GM18498 (cell line): ENCODE data around the gene TTC27.
"Not testable (repeated sequence)": the region's sequence is repeated elsewhere in the genome, so short reads cannot be mapped to it uniquely, and the experiment has no call there.

ENCODE experiments used
- ATAC-seq: cut with Tn5 transposase; IDR thresholded peaks from one replicate; pipeline ENCODE4 v1.9.1; 2021; ENCODE audit warnings: mild to moderate bottlenecking, moderate library complexity; ENCODE audit not compliant: unreplicated experiment

The TTC27 gene

DNA sequence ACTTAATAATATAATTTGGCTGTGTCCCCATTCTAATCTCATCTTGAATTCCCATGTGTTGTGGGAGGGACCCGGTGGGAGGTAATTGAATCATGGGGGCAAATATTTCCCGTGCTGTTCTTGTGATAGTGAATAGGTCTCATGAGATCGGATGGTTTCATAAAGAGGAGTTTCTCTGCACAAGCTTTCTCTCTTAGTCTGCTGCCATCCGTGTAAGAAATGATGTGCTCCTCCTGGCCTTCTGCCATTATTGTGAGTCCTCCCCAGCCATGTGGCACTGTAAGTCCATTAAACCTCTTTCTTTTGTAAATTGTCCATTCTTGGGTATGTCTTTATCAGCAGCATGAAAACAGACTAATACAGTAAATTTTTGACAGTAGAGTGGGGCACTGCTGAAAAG is 216.4 kb downstream of the TTC27 start:
- ATAC-seq: no peak

DNA sequence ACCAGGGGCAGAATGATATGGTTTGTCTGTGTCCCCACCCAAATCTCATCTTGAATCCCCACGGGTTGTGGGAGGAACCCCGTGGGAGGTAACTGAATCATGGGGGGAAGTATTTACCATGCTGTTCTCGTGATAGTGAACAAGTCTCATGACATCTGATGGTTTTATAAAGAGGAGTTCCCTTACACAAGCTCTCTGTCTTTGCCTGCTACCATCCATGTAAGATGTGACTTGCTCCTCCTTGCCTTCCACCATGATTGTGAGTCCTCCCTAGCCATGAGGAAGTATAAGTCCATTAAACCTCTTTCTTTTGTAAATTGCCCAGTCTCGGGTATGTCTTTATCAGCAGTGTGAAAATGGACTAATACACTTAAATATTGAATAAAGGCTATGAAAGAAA is 218.4 kb downstream of the TTC27 start:
- ATAC-seq: not testable (repeated sequence)

DNA sequence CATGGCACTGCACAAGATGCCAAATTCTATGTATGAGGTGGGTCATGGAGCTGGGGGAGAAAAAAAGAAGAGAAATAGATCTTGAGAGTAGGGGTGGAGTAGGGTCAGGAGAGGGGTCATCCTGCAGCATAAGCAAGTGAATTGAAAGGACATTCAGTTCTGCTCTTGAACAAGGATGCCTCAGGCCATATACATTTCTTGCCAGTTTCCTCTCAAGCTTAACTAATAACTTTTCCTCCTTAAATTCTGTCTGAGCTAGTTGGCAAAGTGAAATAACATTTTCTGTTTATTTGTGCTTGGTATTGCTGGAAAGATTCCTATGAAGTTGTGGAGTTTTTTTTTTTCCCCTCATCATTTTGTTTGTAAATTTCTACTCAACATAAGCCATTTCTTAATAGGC is 219.9 kb downstream of the TTC27 start:
- no peak for ATAC-seq

DNA sequence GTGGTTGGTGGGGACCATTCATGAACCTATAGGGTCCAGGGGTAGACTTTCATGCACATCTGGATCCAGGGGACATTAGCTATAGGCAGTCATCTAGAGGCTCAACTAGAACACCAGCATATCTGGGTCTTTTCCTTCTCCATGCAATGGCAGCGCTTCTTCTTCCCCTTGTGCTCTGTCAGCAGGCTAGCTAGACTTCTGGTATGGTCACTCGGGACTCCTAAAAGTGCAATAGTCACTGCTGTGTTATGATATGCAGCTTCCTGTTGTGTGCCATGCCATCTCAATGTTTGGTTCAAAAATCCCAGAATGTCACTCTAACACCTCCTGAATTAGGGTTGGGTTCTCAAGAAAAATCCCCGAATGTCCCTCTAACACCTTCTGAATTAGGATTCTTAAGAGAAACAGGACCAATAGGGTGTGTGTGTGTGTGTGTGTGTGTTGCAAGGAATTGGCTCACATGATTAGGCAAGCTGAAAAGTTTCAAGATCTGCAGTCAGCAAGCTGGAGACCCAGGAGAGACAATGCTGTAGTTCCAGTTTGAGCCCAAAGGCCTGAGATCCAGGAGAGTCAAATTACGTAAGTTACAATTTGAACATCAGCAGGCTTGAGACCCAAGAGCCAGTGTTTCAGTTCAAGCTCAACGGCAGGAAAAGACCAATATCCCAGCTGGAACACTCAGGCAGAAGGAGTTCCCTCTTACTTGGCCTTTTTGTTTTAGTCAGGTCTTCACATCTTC is 221.8 kb downstream of the TTC27 start:
- no peak for ATAC-seq

DNA sequence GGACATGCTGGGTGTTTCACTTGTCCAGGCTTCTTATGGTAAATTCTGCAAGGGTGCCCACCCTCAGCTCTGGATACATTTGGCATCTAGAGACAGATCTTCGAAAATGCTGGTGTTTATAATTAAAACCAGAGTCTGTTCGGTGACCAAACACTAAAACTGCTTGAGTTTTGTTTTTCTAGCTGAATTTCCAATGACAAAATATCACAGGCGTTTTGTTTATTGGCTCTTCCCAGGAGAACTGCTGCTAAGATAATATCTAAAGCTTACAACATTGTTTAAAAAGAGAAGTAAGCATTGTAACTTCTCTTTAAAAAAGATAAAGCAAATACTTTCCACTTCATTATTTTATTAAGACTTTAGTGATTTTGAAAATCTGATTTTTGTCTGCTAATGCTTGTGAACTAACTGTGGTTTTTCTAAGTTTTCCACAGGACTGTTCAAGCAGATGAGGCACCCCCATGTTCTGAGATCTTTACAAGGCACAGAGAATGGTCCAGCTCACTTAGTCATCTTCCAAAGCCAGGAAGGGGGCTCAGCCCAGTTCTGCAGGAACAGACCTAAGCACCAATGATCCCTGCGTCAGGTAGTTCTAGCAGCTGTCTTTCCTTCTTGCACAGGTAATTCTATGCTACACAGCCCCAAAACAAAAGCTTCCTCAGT is 224.1 kb downstream of the TTC27 start:
- no peak for ATAC-seq

DNA sequence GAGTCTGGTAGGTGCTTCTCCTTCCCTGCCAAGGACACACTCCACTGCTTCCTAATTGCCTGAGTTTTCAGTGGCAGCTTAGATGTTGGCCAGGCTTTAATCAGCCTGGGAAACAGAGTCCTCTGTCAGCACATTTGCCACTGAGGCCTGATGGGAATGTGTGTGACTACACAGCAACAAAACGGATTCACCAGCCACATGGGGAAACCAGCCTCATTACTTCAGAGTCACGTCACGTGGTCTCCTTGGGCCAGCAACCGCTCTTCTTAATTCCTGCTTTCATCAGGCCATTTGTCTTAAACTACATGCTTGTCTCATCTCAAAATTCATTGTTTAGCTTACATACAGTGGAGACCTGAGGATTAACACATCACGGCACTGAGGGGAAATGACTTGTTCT is 225.0 kb downstream of the TTC27 start:
- no peak for ATAC-seq

DNA sequence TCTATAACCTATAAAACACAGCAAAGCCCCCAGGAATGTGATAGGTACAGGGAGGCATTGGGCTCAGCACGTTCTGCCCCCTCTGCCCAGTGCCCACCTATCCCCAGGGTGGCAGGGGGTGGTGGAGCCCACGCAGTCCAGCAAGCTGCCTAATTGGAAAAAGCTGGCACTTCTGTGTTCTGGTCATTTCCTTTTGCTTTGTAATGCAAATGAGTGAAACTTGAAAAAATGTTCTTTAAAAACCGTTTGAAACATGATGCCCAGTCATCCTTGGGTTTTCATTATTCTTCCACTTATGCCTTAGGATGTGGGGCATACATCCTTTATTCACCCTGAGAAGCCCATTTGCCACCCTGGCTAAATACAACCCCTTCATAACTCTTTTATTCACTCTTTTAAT is 229.0 kb downstream of the TTC27 start:
- ATAC-seq: no peak

DNA sequence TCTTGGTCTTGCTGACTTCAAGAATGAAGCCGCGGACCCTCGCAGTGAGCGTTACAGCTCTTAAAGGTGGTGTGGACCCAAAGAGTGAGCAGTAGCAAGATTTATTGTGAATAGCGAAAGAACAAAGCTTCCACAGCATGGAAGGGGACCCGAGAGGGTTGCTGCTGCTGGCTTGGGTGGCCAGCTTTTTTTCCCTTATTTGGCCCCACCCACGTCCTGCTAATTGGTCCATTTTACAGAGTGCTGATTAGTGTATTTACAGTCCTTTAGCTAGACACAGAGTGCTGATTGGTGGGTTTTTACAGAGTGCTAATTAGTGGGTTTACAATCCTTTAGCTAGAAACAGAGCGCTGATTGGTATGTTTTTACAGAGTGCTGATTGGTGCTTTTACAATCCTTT is 230.9 kb downstream of the TTC27 start:
- no peak for ATAC-seq

DNA sequence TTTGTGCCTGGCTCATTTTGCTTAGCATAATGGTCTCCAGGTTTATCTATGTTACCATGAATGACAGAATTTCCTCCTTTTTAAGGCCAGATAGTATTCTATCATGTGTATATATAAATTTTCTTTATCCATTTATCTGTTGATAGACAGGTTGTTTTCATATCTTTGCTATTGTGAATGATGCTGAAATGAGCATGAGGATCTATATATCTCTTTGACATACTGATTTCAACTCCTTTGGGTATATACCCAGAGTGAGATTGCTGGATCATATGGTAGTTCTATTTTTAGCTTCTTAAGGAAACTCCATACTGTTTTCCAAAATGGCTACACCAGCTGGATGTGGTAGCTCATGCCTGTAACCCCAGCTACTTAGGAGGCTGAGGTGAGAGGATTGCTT is 232.5 kb downstream of the TTC27 start:
- ATAC-seq: no peak

DNA sequence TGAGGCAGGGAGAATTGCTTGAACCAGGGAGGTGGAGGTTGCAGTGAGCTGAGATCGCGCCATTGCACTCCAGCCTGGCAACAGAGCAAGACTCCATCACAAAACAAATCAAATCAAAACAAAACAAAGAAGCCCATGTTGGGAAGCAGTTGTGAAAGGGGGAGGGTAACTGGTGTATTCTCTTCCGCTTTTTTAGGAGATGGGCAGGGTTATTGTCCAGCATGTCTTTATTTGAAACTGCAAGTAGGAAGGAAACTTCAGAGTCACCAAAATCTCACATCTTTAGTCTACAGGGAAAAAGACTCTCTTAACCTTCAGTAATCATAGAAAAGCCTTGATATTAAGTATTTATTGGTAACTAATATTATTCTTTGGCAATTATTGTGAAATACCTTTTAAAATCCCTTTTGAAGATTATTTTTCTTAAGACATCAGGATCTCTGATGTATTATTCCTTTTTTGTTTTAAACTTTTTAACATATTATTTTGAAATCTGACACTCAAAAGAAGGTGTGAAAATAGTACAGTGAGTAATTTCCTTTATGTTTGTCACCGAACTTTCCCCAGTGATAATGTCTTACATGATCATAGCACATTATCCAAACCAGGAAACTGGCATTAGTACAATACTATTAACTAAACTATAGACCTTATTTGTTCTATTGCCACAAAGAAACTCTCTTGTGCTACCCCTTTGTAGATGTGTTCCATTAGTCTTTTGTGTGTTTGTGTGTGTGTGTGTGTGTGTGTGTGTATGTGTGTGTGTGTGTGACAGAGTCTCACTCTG is 234.6 kb downstream of the TTC27 start:
- ATAC-seq: no peak

DNA sequence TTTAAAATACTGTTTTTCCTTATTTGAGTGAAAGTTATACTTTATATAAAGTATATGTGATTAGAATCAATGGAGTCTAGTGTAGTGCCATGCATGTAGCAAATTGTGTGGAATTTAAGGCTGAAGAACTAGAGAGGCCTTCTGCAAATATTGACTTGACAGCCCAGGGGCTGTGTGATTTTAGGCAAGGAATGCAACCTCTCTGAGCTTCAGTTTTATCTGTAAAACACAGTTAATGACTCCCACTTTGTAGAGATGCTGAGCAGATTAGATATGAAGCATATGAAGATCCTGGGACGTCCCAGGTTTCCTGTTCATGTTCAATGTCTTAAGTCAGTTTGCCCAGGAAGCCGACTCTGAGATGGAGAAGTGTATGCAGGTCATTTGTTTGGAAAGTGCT is 235.5 kb downstream of the TTC27 start:
- ATAC-seq: no peak

DNA sequence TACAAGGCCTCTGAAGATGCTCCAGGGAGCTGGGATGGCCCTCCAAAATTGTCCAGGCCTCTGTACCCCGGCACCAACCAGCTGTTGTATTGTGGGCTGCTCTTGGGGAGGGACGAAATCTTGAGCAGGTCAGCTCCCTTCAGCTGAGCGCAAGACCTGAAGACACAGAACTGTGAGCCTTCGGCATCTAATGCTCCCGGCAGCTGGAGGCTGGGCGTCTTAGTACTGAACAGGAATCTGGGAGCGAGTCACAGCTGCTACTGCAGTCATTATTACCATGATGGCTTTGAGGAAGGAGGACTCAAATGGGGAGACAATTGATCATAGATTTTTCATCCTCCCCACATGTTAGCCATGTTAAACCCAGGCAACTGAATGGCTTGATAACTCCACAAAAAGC is 236.0 kb downstream of the TTC27 start:
- ATAC-seq: no peak

DNA sequence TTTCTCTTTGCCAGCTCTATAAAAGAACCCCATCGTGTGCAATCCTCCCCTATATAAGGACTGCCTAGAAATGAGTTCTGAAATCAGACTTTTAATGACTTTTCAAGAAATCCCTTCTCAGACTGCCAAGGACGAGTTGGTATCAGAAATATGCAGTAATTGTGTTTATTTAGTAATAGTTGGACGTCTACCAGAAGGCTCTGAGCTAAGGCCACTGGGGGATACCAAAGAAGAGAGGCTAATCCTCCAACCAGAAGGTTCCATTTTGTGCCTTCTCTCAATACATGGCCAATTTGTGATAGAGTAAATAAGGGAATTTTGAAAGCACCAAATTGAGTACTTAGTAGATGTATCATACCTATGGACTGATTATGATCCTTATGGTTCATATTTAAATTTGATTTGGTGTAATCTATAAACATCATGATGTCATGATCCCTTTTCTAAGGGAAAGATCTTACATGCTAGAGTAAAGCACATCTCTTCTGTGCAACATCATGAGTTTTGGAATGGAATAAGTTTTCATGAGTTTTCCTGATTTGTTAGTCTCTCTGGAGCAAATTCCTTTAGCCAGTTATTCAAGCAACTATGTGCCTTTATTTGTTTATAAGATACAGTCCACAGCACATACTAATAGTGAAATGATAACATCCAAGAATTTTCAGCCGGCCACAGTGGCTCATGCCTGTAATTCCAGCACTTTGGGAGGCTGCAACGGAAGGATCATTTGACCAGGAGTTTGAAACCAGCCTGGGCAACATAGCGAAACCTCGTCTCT is 236.7 kb downstream of the TTC27 start:
- ATAC-seq: no peak

DNA sequence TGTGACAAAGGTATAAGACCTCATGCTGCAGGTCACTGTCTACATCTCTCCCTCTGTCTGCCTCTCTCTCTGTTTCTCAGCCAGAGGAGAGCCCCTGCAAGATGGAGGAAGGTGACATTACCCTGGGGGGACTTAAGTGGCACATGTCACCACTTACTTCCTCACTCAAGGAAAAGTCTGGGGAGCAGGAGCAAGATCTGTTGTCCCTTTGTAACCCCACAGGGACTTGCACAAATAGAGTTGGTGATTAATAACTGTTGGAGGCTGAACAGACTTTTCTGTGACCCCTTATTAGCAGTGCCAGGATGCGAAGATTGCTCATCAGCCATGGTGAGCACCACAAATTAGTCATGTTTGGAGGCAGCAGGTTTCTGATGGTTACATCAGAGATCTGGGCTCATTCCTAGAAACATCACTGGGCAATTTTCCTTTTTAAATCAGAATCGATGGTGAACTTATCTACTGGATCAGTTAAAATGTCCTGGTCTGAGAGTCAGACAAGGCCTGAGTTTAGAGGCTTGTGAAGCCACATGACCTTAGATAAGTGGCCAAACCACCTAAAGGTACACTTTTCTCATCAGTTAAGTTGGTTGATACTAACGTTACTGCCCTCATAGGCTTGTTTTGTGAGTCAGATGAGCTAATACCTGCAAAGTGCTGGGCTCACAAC is 237.7 kb downstream of the TTC27 start:
- peak; percentile 43 for ATAC-seq

DNA sequence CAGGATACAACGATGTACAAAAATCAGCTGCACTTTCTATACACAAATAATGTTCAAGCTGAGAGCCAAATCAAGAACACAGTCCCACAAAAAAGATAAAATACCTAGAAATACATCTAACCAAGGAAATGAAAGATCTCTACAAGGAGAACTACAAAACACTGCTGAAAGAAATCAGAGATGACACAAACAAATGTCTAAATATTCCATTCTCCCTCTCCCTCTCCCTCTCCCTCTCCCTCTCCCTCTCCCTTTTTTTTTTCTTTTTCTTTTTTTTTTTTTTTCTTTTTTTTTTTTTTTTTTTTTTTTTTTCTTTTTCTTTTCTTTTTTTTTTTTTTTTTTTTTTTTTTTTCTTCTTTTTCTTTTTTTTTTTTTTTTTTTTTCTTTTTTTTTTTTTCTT is 238.6 kb downstream of the TTC27 start:
- ATAC-seq: not testable (repeated sequence)
